Kasumi-1 (cell line): ENCODE results near the gene PRKACA.
A peak's percentile ranks its signal among the peaks of the same experiment; 100 is the strongest.
"Not testable (repeated sequence)": the region's sequence is repeated elsewhere in the genome, so short reads cannot be mapped to it uniquely, and the experiment has no call there.

Source experiments
- DNase-seq, 2 experiments: peaks; one replicate each; lab custom pipeline; 2025; lab: John Stamatoyannopoulos, UW

PRKACA gene

DNA sequence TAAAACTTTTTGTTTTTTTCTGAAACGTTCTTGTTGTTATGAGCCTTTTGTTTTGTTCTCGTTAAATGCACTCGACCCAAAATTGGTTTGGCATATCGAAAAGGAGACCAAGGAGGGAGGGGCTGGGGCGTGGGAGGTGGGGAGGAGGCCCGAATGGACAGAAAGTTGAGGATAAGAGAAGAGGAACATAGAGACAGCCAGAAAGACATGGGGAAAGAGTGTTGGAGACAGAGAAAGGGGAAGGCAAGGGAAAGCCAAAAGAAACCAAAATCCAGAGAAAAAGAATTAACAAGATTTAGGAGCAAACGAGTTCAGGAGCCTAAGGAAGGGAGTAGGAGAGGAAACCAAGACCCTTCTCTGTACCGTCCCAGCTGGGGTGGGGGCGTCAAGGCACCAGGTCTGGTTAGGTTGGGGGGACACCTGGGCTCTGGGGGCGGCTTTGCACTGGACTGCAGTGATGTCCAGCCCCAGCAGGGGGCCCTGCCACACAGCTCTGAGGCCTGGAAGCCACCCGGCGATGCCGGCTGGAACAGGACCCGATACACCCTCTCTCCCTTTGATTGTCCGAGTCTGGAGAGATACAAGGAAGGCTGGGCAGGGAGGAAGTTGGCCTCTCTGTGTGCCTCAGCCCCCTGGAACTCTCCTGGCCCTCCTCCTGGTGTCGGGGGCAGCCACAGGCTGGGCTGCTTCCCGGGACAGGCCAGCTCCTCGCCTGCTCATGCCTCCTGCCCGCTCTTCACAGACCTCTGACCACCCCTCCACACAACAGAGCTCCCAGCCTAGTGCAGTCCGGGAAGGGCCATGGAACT lies 30.4 kb upstream of the PRKACA start:
- peak; percentile 20 to 25 for DNase-seq

DNA sequence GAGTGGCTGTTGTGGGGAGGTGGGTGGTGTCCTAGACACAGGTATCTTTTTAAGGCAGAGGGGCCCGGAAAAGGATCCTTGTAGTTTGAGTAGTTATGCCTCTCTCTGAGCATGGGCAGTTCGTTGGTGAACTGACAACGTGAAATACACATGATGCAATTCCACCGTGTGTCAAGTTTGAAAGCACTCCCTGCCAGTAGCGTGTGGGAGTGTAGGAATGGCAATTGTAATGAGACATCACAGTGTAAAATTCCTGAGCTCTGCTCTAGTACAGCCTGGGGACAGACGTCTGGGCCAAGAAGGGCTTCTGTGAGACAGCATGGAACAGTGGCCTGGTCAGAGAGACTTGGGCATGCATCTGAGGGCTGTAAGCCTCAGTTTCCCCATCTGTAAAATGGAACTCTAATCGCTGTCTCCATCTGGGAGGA lies 29.2 kb upstream of the PRKACA start:
- DNase-seq = peak in 1 of 2 experiments; percentile 5

DNA sequence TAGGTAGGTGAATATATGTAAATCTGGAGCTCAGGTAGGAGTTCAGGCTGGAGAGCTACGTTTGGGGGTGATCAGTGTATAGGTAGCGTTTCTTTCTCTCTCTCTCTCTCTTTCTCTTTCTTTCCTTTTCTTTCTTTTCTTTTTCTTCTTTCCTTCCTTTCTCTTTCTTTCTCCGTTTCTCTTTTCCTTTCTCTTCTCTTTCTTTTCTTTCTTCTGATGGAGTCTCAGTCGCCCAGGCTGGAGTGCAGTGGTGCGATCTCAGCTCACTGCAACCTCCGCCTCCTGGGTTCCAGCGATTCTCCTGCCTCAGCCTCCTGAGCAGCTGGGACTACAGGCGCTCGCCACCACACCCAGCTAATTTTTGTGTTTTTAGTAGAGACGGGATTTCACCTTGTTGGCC lies 28.6 kb upstream of the PRKACA start:
- DNase-seq = not testable (repeated sequence)

- no peak for DNase-seq
These were observed 27.8 kb upstream of the PRKACA start for GRCh38 chr19:14145381-14145780.

GRCh38 chr19:14142262-14143190 lies 25.0 kb upstream of the PRKACA start:
- no peak for DNase-seq

GRCh38 chr19:14141041-14141440 lies 23.5 kb upstream of the PRKACA start:
- no peak for DNase-seq

DNA sequence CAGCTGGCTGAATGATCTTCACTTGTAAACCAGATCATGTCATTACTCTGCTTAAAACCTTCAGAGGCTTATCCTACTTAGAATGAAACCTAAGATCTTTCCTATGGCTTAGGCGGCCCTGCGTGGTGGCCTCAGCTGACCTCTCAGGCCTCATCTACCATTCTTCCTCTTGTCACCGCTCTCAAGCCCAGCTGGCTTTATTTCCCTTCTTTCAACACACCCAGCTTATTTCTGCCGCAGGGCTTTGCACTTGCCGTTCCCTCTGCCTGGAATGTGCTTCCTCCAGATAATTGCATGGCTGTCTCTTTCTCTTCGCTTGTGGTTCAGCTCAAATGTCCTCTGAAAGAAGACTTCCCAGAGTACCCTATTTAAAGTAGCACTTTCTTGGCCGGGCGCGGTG lies 22.4 kb upstream of the PRKACA start:
- peak; percentile 73 to 76 for DNase-seq

DNA sequence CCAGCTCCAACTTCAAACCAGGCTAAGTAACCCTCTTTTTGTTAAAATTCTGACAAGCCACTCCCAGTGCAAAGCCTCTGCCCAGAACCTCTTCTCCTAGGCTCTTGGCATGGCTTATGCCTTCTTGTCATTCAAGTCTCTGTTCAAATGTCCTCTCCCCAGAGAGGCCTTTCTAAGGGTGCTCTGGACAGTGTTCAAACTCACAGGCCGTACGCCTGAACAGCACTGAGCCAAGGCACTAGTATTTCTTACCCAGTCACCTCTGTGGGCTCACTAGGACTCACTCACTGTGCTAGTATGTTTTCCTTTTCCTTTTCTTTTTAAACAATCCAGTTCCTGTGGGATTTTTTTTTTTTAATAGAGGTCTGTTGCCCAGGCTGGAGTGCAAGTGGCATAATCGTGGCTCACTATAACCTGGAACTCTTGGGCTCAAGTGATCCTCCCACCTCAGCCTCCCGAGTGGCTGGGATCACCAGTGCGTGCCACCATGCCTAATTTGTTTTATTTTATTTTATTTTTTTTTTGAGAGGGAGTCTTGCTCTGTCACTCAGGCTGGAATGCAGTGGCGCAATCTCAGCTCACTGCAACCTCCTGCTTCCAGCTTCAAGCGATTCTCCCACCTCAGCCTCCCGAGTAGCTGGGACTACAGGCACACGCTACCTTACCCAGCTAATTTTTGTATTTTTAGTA lies 21.2 kb upstream of the PRKACA start:
- DNase-seq = no peak

DNA sequence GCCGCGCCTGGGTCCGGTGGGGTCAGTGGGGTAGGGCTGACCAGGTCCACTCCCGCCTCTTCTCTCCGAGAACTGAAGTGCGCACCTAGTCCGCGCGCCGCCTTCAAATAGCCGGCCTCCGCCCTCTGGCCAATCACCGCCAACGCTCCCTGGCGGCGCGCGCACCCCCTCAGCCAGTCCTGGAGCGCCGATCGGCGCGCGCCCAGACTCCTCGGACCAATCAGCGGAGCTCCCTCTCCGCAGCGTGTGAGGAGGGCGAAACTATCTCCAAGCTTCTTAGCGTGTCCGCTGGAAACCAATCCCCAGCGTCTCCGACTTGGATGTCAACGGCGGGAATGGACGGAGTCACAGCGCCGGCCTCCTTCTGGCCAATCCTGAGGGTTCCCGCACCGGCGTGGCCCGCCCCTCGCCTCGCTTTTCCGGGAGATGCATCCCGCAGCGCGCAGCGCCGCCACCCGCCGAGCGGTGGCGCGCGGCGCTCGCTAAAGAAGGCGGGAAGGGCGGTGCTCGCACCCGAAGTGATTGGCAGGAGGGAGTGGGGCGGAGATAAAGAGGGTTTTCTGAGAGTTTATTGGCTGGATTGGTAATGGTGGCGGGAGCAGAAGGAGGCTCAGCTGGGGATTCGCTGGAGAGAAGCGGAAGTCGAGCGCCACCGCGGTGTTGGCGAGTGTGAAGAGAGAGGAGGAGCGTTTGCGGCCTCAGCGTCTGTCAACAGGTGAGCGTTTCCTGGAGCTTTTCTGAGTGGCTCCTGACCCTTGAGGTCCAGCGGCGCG lies 19.1 kb upstream of the PRKACA start, which contains the start of gene ASF1B:
Gene ASF1B (minus strand): TSS at position 81 of the 773 bp plus-strand sequence. CDS start 133 bp downstream, outside the sequence.
- DNase-seq = peak; percentile 100

- DNase-seq = peak in 1 of 2 experiments; percentile 71
These were observed 18.5 kb upstream of the PRKACA start for GRCh38 chr19:14135985-14136508.

DNA sequence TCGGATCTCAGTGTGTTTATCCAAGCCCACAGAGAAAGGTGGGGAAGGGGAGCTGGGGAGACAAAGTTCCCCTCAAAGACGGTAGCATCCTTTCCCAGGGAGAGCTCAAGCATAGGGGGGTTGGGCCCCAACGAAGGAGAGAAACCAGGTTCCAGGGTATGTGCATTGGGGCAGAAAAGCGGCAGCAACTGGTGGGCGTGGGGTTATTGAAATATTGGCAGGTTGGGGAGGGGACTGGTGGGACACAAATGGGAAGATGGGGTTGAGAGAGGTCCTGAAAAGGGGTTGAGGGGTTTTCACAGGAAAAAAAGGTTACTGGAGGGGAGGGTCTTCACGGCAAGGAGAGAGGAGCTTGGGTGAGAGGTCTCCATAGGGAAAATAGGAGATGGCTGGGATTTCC lies 17.8 kb upstream of the PRKACA start:
- no peak for DNase-seq

DNA sequence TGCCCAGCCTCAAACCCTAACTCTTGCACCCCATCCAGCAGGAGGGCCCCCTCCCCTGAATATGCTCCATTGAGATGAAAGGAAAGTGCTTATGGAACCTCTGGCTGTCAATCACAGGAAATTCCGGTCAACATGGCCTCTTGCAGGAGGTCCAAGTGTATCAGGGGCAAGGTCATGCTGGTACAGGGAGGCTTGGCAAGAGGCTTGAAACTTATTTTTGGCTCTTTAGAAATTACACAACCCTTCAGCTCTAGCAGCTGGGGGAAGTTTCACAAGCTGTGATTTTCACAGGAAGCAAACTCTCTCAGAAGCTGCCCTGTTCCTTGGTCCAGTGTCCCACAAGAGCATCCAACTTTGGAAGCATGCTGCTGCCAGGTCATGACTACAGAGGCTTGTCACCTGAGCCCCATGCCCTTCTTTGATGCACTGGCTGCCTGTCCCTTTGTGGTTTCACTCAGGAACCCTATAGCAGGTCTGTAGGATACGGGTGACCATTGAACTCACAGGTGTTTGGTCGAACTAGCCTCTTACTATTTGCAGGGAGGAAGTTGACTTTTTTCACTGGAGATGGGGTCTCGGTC lies 10.5 kb upstream of the PRKACA start:
- DNase-seq = no peak

DNA sequence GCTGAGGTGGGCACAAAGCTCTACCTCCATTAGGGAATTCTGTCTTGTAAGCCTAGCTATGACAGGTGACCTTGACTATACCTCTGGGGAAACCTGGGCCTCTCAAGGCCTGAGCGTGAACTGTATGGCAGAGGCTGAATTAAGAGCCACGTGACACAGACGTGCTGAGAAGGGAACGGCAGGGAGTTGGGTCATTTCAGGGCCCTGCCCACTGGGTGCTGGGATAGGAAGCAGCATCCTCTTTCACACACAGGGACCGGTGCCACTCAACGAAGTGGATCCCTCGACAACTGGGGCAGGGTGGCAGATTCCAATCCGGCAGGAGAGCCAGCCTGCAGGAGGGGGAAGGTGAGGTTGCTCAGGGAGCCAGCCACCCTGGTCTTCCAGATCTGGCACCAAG lies 9.6 kb upstream of the PRKACA start:
- no peak for DNase-seq

DNA sequence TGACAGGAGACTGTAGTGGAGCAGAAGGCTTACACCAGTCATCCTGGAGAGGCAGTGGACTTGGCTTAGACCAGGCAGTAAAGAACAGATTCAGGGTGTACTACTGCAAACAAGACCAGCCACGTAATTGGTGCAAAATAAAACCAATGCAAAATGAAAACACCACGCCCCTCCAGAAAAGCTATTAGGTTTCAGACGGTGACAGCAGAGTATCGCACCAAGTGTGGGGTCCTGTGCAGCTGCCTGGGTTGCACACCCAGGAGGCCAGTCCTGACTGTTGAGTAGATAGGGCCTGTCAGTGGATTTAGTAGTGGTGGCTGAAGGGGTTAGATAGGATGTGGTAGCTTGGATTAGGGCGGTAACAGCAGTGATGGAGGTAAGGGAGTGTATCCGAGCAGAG lies 5.4 kb upstream of the PRKACA start:
- DNase-seq = no peak

GRCh38 chr19:14120497-14120780 lies 2.9 kb upstream of the PRKACA start:
- no peak for DNase-seq

DNA sequence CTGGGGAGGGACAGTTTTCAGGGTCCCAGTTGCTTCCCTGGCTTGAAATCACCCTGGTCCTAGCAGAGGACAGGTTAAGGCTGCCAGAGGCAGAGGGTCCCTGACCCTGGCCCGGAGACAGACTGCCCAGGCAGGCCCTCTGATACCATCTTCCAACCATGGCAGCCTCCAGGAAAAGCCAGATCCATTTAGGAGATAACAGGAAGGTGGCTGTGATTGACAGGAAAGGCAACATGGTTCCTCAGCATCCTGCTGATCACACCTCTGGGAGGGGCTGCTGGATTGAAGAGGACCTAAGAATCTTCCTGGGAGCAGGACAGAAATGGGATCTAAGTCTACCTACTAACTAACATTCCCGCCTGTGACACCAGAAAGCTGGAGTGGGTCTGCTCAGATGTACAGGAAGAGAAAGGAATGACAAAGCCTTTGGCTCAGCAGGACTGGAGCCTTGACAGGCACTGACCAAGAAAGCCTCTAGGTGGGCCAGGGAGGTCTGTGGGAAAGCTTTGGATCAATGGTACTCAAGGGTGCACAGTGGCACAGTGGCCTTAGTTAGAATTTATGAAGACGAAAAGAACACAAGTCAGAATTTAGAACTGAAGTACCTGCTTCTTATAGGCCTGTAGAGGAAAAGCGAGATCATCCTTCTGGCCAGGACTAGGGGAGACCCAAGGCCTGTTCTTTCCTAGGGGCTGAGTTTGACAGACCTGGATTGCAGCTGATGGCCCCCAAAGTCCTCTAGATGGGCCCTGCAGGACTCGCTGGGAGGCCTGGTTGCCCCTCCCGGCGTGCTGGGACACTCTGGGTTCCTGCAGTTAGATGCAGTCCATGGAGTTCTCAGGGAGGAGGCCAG lies 2.3 kb upstream of the PRKACA start:
- no peak for DNase-seq

DNA sequence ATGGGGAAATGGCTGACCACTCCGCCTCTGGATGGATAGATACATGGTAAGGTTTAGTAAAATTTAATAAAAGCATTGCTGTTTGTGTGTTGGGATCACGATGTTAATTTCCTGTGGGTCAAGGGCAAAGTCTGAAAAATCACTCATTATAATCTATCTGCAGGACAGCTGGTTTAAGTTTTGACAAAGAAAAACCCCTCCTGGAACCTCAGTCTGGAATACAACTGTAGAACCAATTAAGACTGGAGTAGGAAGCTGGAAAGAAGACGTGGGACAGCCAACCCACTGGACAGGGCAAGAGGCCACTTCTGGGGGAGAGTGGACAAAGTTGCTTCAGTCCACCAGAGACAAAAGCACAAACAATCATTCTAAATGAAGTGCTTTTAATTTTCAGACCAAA lies 1.6 kb upstream of the PRKACA start:
- DNase-seq = no peak

- peak; percentile 86 to 89 for DNase-seq
These were observed 846 bp upstream of the PRKACA start for GRCh38 chr19:14118165-14119051.
